SH-SY5Y (cell line): ENCODE measurements around the gene SERPINA12.

Experiments
- GATA2 ChIP-seq: IDR thresholded peaks from 2 replicates; pipeline ENCODE4 v1.6.1; 2011; ENCODE audit warnings: mild to moderate bottlenecking, low read depth, low read length
- GATA3 ChIP-seq: IDR thresholded peaks from 2 replicates; pipeline ENCODE4 v1.6.1; 2011; ENCODE audit warnings: low read depth, mild to moderate bottlenecking, low read length, moderate library complexity

GRCh38 chr14:94498215-94498614 lies 11.1 kb downstream of the SERPINA12 start:
- TF ChIP-seq GATA3 (no peak), GATA2 (no peak)
